Anterior cingulate cortex (tissue), 58 donors: ENCODE results near the gene TBCD.
A peak's percentile ranks its signal among the peaks of the same experiment; 100 is the strongest.

ENCODE experiments used
- DNase-seq, 58 donors: peaks; one replicate each; lab custom pipeline; 2025; lab: John Stamatoyannopoulos, UW

Gene TBCD

DNA sequence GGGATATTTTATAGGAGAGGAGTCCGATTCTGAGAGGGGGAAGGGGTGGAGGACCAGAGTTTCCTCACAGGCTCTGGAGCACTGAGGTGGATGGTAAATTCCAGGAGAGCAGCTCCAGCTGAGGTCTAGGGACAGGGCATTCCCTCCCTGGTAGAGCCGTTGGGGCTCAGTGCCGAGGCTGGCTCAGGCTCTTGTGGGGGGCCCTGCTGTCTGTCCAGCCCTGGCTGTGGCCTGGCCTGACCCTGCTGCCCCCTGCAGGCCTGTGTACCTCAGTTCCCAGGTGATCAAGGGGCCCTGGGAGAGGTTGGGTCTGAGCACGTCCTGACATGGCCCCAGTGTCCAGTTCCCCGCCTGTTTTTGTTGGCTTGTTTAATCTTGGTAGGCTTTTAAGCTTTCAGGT lies 71.1 kb downstream of the TBCD start:
- no peak for DNase-seq

DNA sequence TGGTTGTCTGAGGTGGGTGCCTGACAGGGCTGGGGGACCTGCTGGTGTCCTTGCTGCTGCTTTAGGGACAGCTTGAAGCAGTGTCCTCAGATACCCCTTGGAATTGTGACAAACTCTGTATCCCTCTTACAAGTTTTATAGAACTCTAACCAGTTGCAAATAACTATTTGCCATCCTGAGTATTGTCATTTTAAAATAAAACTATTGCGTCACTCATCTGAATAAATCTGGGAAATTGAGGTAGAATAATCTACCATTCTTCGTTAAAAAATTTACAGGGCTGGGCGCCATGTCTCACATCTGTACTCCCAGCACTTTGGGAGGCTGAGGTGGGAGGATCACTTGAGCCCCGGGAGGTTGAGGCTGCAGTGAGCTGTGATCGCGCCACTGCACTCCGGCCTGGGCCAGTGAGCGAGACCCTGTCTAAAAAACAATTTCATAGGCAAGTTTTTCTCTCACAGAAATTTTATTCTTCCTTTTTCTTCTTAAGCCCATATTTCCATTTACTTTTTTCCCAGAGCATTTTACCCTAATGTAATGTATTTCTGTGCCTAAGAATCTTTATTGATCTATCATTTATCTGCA lies 73.8 kb downstream of the TBCD start:
- DNase-seq: no peak

DNA sequence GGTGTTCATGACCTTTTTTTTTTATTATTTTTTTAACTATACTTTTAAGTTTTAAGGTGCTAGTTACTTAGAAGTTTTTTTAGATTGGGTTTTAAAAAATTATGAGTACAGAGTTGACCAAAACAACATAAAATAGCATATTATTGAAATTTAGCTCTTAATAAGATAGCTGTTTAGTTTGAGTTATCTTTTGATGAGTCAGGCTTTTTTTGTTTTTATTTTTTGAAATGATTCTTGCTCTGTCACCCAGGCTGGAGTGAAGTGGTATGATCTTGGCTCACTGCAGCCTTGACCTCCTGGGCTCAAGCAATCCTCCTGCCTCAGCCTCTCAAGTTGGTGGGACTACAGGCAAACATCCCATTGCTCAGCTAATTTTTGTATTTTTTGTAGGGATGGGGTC lies 74.3 kb downstream of the TBCD start:
- no peak for DNase-seq

DNA sequence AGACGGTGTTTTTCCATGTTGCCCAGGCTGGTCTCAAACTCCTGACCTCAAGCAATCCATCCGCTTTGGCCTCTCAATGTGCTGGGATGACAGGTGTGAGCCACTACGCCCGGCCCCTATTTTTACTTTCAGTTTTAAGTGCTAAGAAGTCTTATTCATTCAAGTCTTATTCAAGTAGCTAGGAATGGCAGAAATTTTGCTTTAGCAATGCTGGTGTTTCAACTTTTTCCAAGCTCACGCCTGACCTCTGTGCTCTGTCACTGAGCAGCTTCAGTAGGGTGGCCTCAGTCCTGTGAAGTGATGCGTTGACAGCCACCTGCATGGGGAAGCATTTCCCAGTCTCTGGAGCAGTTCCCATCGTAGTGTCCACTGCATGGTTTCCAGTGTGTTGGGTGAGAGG lies 75.1 kb downstream of the TBCD start:
- no peak for DNase-seq

DNA sequence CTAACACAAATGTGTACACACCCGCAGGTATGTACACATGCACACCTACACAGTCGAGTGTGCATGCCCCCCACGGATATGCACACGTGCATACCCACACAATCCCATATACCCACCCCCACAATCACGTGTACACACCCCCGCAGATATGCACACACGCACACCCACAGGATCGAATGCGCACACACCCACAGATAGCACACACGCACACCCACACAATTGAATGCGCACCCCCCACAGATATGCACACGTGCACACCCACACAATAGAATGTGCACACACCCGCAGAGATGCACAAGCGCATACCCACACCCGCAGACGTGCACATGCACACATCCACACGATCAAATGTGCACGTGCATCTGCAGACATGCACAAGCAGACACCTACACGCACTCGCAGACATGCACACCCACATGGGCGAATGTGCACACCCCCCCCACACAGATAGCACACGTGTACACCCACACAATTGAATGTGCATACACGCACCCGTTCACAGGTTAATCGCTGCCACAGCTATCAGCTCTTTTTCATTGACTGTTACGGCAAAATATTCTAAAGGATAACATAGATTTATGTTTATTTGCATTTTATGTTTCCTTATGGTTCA lies 77.1 kb downstream of the TBCD start:
- no peak for DNase-seq

DNA sequence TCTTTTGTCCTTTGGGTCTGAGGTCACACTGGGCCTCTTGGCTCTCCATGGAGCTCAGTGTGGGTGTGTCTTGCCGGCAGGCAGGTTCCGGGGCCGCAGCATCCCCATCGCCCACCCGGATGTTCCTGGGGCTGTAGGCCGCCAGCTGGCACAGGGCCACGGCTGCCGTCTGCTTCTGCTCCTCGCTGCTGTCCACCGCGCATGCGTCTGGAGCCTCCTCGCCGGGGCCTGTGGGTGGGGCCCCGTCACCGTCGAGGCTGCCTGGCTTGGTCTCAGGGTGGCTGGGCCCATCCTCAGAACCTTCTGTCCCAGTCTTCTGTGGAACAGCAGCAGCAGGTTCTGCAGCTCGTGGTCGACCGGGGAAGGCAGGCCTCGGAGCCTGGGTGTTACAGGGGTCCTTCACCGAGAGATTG lies 78.4 kb downstream of the TBCD start:
- DNase-seq: peak in 19 of 58 donors; percentile 6 to 68 (median 21)

DNA sequence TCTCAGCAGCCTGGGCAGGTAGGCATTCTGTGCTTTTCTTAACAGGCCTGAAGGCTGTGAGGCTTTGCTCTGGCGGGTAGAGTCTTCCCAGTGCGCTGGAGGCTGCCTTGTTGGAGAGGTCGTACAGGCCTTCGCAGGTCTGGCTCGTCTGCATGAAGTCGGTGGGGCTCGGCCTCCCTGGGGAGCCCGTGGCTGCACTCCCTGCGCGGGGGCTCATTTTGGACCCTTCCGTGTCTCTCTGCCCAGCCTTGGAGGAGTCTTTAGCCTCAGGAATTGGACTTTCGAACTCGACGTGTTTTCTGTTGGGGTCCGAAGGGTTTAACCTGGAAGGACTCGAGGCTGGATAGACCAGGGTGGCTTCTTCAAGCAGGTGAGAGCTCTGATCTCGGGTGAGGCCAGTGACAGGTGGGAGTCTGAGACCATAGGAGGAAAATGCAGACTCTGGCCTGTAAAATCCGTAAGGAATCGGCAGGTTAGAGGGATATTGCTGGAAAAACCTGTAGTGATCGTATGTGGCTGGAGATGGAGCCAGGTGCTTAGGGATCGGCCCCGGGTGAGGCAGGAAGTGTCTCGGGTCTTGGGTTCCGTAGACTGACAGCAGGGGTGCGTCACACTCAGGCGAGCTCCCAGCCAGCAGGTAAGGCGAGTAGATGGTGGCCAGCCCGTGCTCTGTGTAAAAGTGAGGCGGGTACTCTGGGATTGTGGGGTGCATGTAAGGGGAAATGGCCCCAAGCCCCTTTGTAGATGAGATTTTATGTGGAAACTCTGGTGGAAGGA lies 79.4 kb downstream of the TBCD start:
- no peak for DNase-seq

DNA sequence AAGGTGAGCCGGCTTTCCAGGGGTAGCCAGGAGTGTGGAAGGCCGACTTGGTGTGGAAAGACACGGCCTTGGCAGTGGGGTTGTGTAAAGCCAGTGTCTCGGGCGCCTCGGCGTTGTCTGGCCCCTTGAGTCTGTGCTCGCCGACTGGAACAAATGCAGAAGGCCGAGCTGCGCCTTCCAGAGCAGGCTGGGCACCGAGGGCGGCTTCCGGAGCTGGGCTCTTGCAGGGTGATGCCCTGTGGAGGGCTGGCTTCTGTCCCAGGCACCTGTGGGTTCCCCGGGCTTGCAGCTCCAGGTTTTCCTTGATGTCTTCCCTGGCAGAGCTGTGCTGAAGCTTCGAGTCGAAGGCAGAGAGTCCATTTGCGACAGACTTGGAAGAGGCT lies 79.9 kb downstream of the TBCD start:
- DNase-seq: no peak

DNA sequence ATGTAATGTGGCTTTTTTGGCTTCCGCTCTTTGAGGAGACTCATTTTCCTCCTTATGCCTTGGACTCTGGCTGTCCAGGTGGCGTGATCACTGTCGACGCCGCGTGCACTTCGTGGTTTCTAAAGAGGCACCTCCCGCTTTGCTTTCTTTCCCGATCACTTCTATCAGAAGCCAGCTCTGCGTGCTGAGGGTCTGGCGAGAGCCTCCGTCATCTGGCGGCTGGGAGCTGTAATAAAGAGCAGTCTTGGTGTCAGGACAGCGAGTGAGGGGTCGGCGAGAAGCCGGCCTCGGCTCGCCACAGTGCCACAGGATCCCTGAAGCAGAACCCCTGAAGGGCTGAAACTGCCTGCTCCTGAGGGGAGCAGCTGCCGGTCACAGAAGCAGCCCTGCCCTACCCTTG lies 80.5 kb downstream of the TBCD start:
- DNase-seq: no peak

DNA sequence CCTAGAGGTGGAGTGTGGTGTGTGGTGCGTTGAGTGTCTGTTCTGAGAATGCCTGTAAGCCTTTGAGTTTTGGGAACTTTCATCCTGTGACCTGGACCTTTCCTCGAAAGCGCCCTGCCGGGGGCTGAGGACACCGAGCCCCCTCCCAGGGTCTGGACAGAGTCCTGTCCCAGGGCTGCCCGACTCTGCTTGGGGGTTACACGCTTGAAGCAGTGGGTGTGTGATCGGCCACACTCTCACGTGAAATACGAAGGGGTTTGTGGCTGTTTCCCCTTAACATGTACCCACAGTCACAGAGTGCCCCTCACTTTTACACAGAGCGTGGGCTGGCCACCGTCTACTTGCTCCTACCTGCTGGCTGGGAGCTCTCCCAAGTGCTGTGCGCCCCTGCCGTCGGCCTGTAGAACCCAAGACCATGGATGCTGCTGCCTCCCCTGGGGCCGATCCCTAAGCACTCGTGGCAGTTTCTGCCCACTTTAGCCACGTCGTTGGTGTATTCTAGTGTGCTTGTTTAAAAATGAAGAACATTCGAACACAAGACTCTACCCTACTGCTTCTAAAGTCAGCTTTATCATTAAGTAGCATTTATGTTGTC lies 81.1 kb downstream of the TBCD start:
- DNase-seq: no peak

DNA sequence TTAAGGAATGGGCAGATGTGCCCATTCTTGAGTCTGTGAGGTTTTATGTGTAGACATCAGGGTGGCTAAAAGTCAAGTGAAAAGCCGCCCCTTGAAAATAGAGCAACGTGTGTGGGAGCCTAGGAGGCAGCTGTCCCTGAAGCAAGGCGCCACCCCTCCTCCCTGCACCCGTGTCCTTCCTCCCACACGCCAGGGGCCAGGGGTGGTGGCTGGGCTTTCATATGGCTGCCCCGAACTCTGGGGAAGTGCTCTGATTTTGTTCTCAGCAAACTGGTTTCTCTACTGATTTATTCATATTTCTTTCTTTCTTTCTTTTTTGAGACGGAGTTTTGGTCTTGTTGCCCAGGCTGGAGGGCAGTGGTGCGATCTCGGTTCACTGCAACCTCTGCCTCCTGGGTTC lies 83.3 kb downstream of the TBCD start:
- DNase-seq: no peak

DNA sequence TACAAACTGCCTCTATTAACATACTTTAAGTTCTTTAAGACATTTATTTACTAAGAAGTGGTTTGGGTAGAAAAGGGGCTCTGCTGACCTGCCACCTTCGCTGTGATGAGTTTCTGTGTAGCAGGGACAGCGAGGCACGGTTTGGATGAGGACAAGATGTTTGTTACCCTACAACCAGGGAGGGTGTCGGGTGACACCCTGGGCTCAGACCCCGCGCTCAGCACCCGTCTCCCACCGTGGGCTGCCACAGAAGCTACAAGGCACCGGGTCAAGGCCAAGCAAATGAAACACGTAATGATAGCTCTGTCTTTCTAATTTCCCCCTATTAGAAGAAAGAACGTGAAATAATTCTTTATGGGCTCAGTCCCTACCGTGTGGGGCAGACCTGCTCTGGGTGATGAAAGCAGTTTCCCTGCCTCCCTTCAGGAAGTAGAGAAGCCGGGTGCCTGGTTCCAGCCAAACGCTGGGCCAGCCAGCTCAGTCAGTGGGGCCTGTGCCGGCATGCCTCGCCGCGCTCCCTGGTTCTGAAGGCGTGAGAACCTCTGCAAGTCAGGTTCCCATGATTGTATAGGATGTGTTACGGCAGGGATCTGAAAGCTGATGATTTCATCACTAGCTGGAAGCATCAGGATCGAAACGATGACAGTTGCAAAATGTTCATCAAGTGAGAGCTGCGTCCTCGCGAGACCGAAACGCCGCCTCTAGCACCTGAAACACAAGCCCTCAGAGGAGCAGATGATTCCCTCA lies 84.1 kb downstream of the TBCD start:
- no peak for DNase-seq

DNA sequence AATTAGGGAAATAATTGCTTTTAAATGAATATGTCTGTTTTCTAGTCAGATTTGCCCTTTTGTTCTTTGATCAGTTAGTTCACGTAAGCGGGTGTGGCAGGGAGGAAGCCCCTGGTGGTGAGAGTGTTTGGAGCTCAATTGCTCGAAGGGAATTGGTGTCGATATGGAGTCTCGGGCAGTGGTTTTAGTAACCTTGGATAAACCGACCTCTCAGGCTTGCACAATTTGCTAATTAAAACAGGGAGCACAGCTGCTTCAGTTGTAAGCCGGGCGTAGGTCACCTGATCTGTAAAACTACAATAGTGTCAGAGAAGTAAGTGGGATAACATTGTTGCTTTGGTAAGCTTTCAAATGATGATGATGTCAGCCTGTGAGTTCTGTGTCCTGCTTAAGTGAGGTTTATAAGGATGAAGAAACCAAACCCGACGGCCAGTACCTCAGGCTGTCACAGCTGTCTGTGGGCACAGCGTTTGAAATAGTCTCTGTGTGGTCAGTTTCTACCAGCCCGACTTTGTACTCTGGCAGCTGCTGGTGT lies 85.0 kb downstream of the TBCD start:
- DNase-seq: no peak

DNA sequence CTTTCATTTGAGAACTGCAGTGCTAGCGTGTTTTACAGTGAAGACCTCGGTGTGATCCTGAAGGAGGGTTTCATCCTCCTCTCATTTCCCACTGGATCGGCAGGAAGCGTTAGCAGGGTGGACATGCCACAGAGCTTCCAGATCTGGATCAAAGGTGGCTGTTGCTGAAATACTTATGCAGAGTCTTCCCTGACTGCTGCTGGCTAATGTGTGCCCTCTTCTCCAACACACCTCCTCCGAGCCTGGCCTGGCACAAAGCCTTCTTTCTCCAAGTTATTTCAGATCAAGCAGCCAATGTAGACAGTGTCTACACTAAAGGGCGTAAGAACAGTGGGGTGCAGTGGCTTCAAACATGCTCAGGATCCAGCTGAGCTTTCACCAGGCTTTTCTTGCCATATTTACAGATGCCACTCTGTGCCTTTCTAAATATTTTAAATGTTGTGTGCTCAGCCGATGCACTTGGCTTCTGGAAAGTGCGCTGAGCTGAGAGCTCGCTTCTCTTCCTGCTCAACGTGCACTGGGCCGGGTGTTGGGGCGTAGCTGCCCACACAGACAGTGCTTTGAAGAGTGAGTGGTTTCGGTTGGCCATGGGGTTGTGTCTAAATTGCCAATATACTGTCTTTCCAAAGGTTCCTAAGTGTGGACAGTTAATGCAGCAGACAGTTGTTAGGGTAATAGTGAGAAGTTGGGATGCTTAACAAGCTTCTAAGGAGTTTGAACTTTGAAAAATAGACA lies 85.9 kb downstream of the TBCD start:
- DNase-seq: no peak

DNA sequence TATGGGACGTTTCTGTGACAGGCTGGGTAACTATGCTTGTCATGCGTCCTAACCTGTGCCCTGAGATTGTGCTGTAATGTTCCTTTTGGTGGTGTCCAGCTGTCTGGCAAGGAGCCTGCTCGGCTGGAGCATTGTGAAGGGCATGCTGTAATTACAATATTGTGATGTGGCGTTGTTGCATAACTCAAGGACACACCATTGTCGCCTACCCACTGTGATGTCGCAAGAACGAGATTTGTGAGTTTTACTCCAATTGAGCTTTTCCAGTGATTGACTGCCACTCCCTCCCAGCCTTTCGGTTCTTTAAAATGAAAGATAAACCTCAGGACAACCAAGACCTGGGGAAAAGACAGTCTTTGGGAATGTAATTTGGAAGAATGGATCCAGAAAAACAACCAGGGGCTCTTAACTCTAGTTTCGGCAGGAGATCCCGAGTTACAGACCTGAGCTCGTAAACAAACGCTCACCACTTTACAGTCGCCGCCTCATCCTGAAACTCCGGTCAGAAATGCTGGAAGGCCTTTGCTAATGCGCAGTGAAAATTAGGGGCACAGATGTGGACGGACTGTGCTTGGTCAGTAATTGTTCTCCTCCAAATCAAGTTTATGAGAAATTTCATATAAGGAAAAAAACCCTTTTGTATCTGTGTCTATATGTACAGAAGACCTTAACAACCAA lies 86.7 kb downstream of the TBCD start:
- DNase-seq: no peak

DNA sequence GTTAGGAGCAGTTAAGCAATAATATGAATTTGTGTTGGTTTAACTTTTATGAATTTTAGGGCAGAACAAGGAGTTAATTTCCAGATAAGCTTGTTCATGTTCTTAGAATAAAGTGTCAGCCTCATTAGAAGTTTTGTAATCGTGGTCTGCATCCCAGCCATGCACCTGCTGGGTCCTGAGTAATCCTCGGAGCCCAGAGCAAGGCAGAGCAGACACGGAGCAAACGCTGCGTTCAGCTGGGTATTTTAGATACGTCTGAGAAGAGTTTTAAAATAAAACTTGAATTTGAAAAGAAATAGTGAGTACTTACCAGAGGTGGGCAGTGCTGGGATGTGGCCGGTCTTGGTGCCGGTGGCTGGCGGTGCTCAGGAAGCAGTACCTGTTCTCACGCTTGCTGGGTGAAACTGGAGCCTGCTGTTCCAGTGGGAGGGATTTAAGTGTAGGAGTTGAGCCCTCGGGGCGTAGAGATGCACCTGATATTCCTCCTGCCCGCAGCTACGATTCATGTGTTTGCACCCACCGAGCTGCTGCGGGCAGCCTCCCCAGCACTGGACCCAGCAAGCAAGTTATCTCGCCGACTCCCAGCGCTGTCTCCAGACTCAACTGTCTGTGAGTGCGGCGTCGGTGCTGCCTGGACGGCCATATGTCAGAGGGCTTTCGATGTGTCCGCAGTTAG lies 87.9 kb downstream of the TBCD start, which contains the start of gene ZNF750:
ZNF750 (minus strand) TSS at position 406 of the 676 bp plus-strand sequence. CDS start 7,568 bp downstream, outside the sequence.
- no peak for DNase-seq

DNA sequence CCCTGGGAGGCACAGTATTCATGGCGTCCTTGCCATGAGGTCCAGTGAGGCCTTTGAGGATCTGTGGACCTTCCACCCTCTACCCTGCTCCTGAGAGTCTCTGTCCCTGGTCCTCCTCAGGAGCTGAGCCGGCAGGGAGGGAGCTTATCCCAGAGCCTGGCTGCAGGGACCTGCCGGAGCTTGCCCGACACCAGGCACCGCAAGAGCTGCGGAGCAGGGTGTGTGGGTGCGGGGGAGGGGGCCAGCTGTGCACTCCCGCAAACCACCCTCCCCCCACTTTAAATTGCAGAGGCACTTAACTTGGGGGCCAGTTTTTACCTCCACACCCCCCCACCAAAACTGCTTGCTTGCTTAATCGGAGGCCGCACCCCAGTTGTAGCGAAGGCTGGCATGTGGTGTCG lies 88.6 kb downstream of the TBCD start:
- no peak for DNase-seq

DNA sequence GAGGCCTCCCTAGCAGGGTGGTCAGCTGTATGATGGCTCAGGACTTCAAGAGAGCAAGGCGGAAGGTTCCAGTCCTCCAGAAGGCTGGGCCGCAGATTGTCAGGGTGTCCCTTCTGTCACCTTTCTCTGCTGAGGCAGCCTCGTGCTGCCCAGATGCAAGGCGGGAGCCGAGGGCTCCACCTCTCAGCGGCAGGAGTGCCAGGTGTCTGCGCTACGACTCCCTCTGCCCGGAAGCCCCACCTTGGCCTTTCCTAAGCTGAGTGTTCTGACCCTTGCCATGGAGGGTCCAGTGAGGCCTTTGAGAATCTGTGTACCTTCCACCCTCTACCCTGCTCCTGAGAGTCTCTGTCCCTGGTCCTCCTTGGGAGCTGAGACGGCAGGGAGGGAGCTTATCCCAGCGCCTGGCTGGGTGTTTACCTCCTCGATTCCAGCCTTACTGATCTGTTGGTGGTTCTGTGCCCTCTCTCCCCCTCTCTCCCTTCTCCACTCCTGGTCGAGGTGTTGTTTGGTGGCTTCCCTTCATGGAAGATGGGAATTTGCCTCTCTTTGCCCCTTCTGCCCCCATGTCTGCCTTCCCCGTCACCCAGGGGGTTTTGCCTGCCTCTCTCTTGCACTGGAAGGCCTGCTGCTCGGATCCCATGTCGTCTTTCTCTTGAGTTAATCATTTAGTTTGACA lies 90.2 kb downstream of the TBCD start:
- DNase-seq: no peak
